ENCODE data around the gene ZCCHC7.

GRCh38 chr9:37119360-37119759, 1.0 kb upstream of the ZCCHC7 start:
- TF ChIP-seq MYC (IDR thresholded peaks at IDR 0.05; ENCODE audit: low read depth, low read length) (no peak), MYC (CRISPR knock-in tag; IDR thresholded peaks at IDR 0.05; ENCODE audit: borderline replicate concordance, low read depth) (no peak), ELF4 (CRISPR knock-in tag; IDR thresholded peaks at IDR 0.05) (no peak), ZKSCAN1 (IDR thresholded peaks at IDR 0.05; ENCODE audit: low read depth, low read length) (no peak), ZNF512 (tag; IDR thresholded peaks at IDR 0.05) (no peak), ADNP (tag; IDR thresholded peaks at IDR 0.05) (no peak)
